Lower lobe of right lung (tissue), 2 donors: ENCODE data around the gene PRKCQ. TPM values are rescaled to one million over a fixed set of nuclear protein-coding genes. Genes with fewer than 3 reads are reported as not detected.

ENCODE experiments used
- ATAC-seq, 2 donors: fragments of 200-7000 bp; cut with Tn5 transposase; one replicate each; pipeline ENCODE4 v1.9.1; 2020 to 2022; ENCODE audit warnings: mild to moderate bottlenecking in 2 of 2, moderate library complexity in 2 of 2
- DNase-seq: peaks from one replicate; pipeline ENCODE4 v3.0.0-alpha.2; 2020
- H3K27ac ChIP-seq: fragments of 200-600 bp; one replicate; pipeline ENCODE4 v1.8.0; 2022
- H3K27me3 ChIP-seq: fragments of 200-600 bp; one replicate; pipeline ENCODE4 v1.8.0; 2022; ENCODE audit warnings: low read depth
- H3K36me3 ChIP-seq: fragments of 200-600 bp; one replicate; pipeline ENCODE4 v1.8.0; 2022; ENCODE audit warnings: mild to moderate bottlenecking
- H3K4me1 ChIP-seq: fragments of 200-600 bp; one replicate; pipeline ENCODE4 v1.8.0; 2022
- H3K4me3 ChIP-seq: fragments of 200-600 bp; one replicate; pipeline ENCODE4 v1.8.0; 2022; ENCODE audit warnings: mild to moderate bottlenecking
- H3K9me3 ChIP-seq: fragments of 200-600 bp; one replicate; pipeline ENCODE4 v1.8.0; 2022
- CTCF ChIP-seq: fragments of 200-600 bp; IDR thresholded peaks from one replicate; pipeline ENCODE4 v1.8.0; 2022; ENCODE audit warnings: antibody characterized with exemption, mild to moderate bottlenecking
- intact Hi-C: fragments of 100-400 bp; cut with DNase I; formaldehyde crosslinking; loops from one replicate; pipeline ENCODE4 v1.11.0; 2022
- total RNA-seq: library from RNA; stranded (reverse); fragmentation: NEBNext Ultra II Directional; extraction: Animal tissue kit (Norgen Biotek cat#: 25700); gene quantifications from one replicate; pipeline ENCODE4 v1.2.1, GENCODE V29; 2021
- donor health status: DM: no; HTN: yes; CAD: no; lungs with severe emphysema.

PRKCQ gene
- total RNA-seq, 1 donor from 2014 or later = 8.1 TPM

GRCh38 chr10:6399231-6399741 lies 180.8 kb downstream of the PRKCQ start:
- peaks cover 25% of the 10 kb centered on the region for H3K4me1 ChIP-seq
- no peak for TF ChIP-seq CTCF
- DNase-seq = no peak
- H3K36me3 ChIP-seq = no peaks in the 10 kb centered on the region
- H3K9me3 ChIP-seq = no peaks in the 10 kb centered on the region
- H3K27me3 ChIP-seq = no peaks in the 10 kb centered on the region
- ATAC-seq = peak; percentile 32 to 39
- intact Hi-C loops = no loop called here
- no peak overlapping the region for H3K27ac ChIP-seq
- no peak overlapping the region for H3K4me3 ChIP-seq

GRCh38 chr10:6398399-6398798 lies 181.7 kb downstream of the PRKCQ start:
- H3K4me1 ChIP-seq = peaks cover 25% of the 10 kb centered on the region
- H3K27me3 ChIP-seq = no peaks in the 10 kb centered on the region
- DNase-seq (no peak), ATAC-seq (no peak)
- H3K27ac ChIP-seq = no peak overlapping the region
- H3K36me3 ChIP-seq = no peaks in the 10 kb centered on the region
- intact Hi-C loops = no loop called here
- no peaks in the 10 kb centered on the region for H3K9me3 ChIP-seq
- TF ChIP-seq CTCF = no peak
- H3K4me3 ChIP-seq = no peak overlapping the region

- peak; percentile 3 to 29 for ATAC-seq
- Histone ChIP-seq H3K9me3 (no peaks in the 10 kb centered on the region), H3K36me3 (no peaks in the 10 kb centered on the region), H3K4me3 (no peak overlapping the region), H3K27ac (no peak overlapping the region), H3K27me3 (no peaks in the 10 kb centered on the region), H3K4me1 (peaks cover 19% of the 10 kb centered on the region)
- intact Hi-C loops = no loop called here
- DNase-seq = no peak
- no peak for TF ChIP-seq CTCF
Observed at GRCh38 chr10:6396652-6397051, 183.4 kb downstream of the PRKCQ start.

GRCh38 chr10:6396226-6396625 lies 183.8 kb downstream of the PRKCQ start:
- peaks cover 14% of the 10 kb centered on the region for H3K4me1 ChIP-seq
- H3K27ac ChIP-seq = no peak overlapping the region
- H3K27me3 ChIP-seq = no peaks in the 10 kb centered on the region
- H3K4me3 ChIP-seq = no peak overlapping the region
- ATAC-seq (no peak), DNase-seq (no peak)
- H3K9me3 ChIP-seq = no peaks in the 10 kb centered on the region
- no peaks in the 10 kb centered on the region for H3K36me3 ChIP-seq
- no peak for TF ChIP-seq CTCF
- intact Hi-C loops = no loop called here

GRCh38 chr10:6395606-6396005 lies 184.5 kb downstream of the PRKCQ start:
- Histone ChIP-seq H3K9me3 (no peaks in the 10 kb centered on the region), H3K27ac (no peak overlapping the region)
- intact Hi-C loops = no loop called here

More at GRCh38 chr10:6395606-6396005, 184.5 kb downstream of the PRKCQ start:
- no peaks in the 10 kb centered on the region for H3K27me3 ChIP-seq
- peaks cover 11% of the 10 kb centered on the region for H3K4me1 ChIP-seq
- TF ChIP-seq CTCF = no peak
- DNase-seq = no peak
- ATAC-seq = peak; percentile 41 to 44
- no peak overlapping the region for H3K4me3 ChIP-seq
- no peaks in the 10 kb centered on the region for H3K36me3 ChIP-seq
